ENCODE results near the gene KIAA0232. TPM values are rescaled to one million over a fixed set of nuclear protein-coding genes. Genes with fewer than 3 reads are reported as not detected.

The KIAA0232 gene
- total RNA-seq, 1 experiment from 2014 or later: 5.5 TPM

DNA sequence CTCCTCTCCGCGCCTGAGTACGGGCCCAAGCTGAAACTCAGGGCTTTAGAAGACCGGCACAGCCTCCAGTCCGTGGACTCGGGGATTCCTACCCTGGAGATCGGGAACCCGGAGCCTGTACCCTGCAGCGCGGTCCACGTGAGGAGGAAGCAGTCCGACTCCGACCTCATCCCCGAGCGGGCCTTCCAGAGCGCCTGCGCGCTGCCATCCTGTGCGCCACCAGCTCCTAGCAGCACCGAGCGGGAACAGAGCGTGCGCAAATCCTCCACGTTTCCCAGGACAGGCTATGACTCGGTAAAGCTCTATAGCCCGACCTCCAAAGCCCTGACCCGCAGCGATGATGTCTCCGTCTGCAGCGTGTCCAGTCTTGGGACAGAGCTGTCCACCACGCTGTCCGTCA, 141.0 kb downstream of the KIAA0232 start:
- intact Hi-C loops (cut with micrococcal nuclease): no loop called here
- H3K27ac ChIP-seq (ENCODE audit: low read length): no peak overlapping the region
- H3K36me3 ChIP-seq (ENCODE audit: low read depth, low read length): no peaks in the 10 kb centered on the region
- no peak overlapping the region for H3K9ac ChIP-seq (ENCODE audit: low read length)
- ATAC-seq (no peak), DNase-seq (no peak)
- H2AFZ ChIP-seq (ENCODE audit: low read length): no peak overlapping the region
- H3K79me2 ChIP-seq (ENCODE audit: low read length): 0 out of 2 replicates have a peak, but pooled peaks cover 4% of the 10 kb centered on the region
- no peak overlapping the region for H3K4me2 ChIP-seq (ENCODE audit: low read length)
- no peaks in the 10 kb centered on the region for H3F3A ChIP-seq (ENCODE audit: low read length, unreplicated experiment)
- ChIA-PET CTCF (no interaction called here), POLR2A (ENCODE audit: unreplicated experiment) (no interaction called here)
- no peak overlapping the region for H3K4me3 ChIP-seq (ENCODE audit: low read length)
- no peaks in the 10 kb centered on the region for H3K27me3 ChIP-seq (ENCODE audit: low read length)
- no TSS peak for BruUV-seq (replicated peaks)
- H3K9me2 ChIP-seq (replicated peaks; ENCODE audit: low read length): no peaks in the 10 kb centered on the region
- TF ChIP-seq, protein P1, sequence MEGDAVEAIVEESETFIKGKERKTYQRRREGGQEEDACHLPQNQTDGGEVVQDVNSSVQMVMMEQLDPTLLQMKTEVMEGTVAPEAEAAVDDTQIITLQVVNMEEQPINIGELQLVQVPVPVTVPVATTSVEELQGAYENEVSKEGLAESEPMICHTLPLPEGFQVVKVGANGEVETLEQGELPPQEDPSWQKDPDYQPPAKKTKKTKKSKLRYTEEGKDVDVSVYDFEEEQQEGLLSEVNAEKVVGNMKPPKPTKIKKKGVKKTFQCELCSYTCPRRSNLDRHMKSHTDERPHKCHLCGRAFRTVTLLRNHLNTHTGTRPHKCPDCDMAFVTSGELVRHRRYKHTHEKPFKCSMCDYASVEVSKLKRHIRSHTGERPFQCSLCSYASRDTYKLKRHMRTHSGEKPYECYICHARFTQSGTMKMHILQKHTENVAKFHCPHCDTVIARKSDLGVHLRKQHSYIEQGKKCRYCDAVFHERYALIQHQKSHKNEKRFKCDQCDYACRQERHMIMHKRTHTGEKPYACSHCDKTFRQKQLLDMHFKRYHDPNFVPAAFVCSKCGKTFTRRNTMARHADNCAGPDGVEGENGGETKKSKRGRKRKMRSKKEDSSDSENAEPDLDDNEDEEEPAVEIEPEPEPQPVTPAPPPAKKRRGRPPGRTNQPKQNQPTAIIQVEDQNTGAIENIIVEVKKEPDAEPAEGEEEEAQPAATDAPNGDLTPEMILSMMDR (conservative IDR thresholded peaks at IDR 0.05; ENCODE audit: low read depth, low read length): no peak
- no peak for TF ChIP-seq EZH2 (IDR thresholded peaks at IDR 0.05; ENCODE audit: low read length, unreplicated experiment)
- TF ChIP-seq EZH2phosphoT487 (IDR thresholded peaks at IDR 0.05; ENCODE audit: borderline replicate concordance, low read length): no peak
- H3K4me1 ChIP-seq (ENCODE audit: insufficient read depth, low read length): no peaks in the 10 kb centered on the region
- no peaks in the 10 kb centered on the region for H3K9me3 ChIP-seq (ENCODE audit: low read length)
- H4K20me1 ChIP-seq (ENCODE audit: low read length): no peaks in the 10 kb centered on the region

DNA sequence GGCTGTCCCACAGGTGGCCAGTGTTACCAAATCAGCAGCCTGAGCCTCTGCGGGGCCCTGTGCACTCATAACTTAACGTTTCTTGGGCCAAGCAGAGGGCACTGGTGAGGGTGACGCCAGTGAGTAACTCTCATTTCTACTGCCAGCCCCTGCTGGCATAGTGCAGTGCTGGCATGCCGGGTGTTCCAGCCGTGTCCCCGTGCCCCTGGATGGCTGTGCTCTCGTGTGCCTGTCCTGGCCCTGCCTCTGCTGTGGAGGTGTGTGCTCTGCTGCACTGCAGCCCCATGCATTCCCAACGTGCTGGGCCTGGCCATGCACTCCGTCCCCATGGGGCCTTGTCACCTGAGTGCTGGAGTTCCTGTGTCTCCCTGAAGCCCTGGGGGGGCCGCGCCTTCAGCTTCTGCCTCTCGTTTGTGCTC, 141.8 kb downstream of the KIAA0232 start:
- POLR2A ChIA-PET (ENCODE audit: unreplicated experiment): interaction anchor here (0.6 kb wide), 1 partner anchor 76 kb away, joined by 9 read pairs; no protein-coding TSS in a partner anchor
- DNase-seq (no peak), ATAC-seq (no peak)
- no peaks in the 10 kb centered on the region for H3F3A ChIP-seq (ENCODE audit: low read length, unreplicated experiment)
- no peak overlapping the region for H3K4me3 ChIP-seq (ENCODE audit: low read length)
- H2AFZ ChIP-seq (ENCODE audit: low read length): no peak overlapping the region
- H4K20me1 ChIP-seq (ENCODE audit: low read length): no peaks in the 10 kb centered on the region
- H3K27me3 ChIP-seq (ENCODE audit: low read length): no peaks in the 10 kb centered on the region
- intact Hi-C loops (cut with micrococcal nuclease): no loop called here
- no peaks in the 10 kb centered on the region for H3K79me2 ChIP-seq (ENCODE audit: low read length)
- H3K9me3 ChIP-seq (ENCODE audit: low read length): no peaks in the 10 kb centered on the region
- H3K27ac ChIP-seq (ENCODE audit: low read length): no peak overlapping the region
- TF ChIP-seq, protein P1 (conservative IDR thresholded peaks at IDR 0.05; ENCODE audit: low read depth, low read length): no peak
- H3K4me2 ChIP-seq (ENCODE audit: low read length): no peak overlapping the region
- no peaks in the 10 kb centered on the region for H3K9me2 ChIP-seq (replicated peaks; ENCODE audit: low read length)
- CTCF ChIA-PET: no interaction called here
- no peak overlapping the region for H3K9ac ChIP-seq (ENCODE audit: low read length)
- BruUV-seq (replicated peaks): no TSS peak
- no peaks in the 10 kb centered on the region for H3K4me1 ChIP-seq (ENCODE audit: insufficient read depth, low read length)
- H3K36me3 ChIP-seq (ENCODE audit: low read depth, low read length): no peaks in the 10 kb centered on the region

DNA sequence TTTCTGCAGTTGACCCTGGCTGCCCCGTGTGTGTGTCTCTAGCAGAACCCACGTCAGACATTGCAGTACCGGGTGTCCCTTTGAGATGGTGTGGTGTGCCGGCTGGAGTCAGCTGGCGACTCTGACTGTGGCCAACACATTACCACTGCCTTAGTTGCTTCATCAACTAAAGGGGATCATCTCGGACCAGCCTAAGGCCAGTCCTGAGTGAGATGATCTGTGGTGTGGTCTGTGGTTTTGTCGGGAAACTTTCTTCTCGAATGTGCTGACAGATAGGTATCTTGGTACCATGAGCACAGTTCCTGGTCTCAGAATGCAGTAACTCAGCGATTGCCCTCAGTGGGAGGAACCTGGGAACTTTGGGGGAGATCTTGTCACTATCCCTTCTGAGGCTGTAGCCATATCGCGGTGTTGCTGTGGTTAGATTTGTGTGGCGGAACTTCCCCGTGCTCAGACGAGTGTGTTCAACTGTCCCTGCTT, 142.9 kb downstream of the KIAA0232 start:
- TF ChIP-seq EZH2phosphoT487 (IDR thresholded peaks at IDR 0.05; ENCODE audit: borderline replicate concordance, low read length) (no peak), EZH2 (IDR thresholded peaks at IDR 0.05; ENCODE audit: low read length, unreplicated experiment) (no peak)
- TF ChIP-seq, protein P1 (conservative IDR thresholded peaks at IDR 0.05; ENCODE audit: low read depth, low read length): no peak
- H3K27me3 ChIP-seq (ENCODE audit: low read length): no peaks in the 10 kb centered on the region
- no peaks in the 10 kb centered on the region for H3F3A ChIP-seq (ENCODE audit: low read length, unreplicated experiment)
- H3K9me3 ChIP-seq (ENCODE audit: low read length): no peaks in the 10 kb centered on the region
- CTCF ChIA-PET: no interaction called here
- H3K4me1 ChIP-seq (ENCODE audit: insufficient read depth, low read length): no peaks in the 10 kb centered on the region
- no peak for DNase-seq
- no peaks in the 10 kb centered on the region for H4K20me1 ChIP-seq (ENCODE audit: low read length)
- no TSS peak for BruUV-seq (replicated peaks)
- intact Hi-C loops (cut with micrococcal nuclease): no loop called here
- H3K27ac ChIP-seq (ENCODE audit: low read length): no peak overlapping the region
- no peak overlapping the region for H3K4me3 ChIP-seq (ENCODE audit: low read length)
- ATAC-seq: no peak
- POLR2A ChIA-PET (ENCODE audit: unreplicated experiment): no interaction called here
- H3K9me2 ChIP-seq (replicated peaks; ENCODE audit: low read length): no peaks in the 10 kb centered on the region
- no peak overlapping the region for H3K9ac ChIP-seq (ENCODE audit: low read length)
- no peak overlapping the region for H2AFZ ChIP-seq (ENCODE audit: low read length)
- no peaks in the 10 kb centered on the region for H3K36me3 ChIP-seq (ENCODE audit: low read depth, low read length)
- no peaks in the 10 kb centered on the region for H3K79me2 ChIP-seq (ENCODE audit: low read length)
- no peak overlapping the region for H3K4me2 ChIP-seq (ENCODE audit: low read length)
